Measurements from ENCODE around the gene TBC1D9B. TPM values are rescaled to one million over a fixed set of nuclear protein-coding genes. Genes with fewer than 3 reads are reported as not detected.
A peak's percentile ranks its signal among the peaks of the same experiment; 100 is the strongest.

TBC1D9B gene
- polyA plus RNA-seq, 1 donor: 55.7 TPM

- DNase-seq: no peak
These were observed 37.9 kb downstream of the TBC1D9B start for GRCh38 chr5:179869641-179870402.

- no peak for DNase-seq
These were observed 38.6 kb downstream of the TBC1D9B start for GRCh38 chr5:179869101-179869500.

- no peak for DNase-seq
These were observed 39.2 kb downstream of the TBC1D9B start for GRCh38 chr5:179868541-179868940.

GRCh38 chr5:179867476-179867875 lies 40.2 kb downstream of the TBC1D9B start:
- DNase-seq: no peak

- DNase-seq: no peak
These were observed 40.6 kb downstream of the TBC1D9B start for GRCh38 chr5:179867079-179867465.

GRCh38 chr5:179866241-179867078 lies 41.2 kb downstream of the TBC1D9B start:
- no peak for DNase-seq

- DNase-seq: no peak
These were observed 42.0 kb downstream of the TBC1D9B start for GRCh38 chr5:179865491-179866240.

- no peak for DNase-seq
These were observed 43.0 kb downstream of the TBC1D9B start for GRCh38 chr5:179864686-179865085.

GRCh38 chr5:179863449-179864085 lies 44.1 kb downstream of the TBC1D9B start:
- no peak for DNase-seq

- no peak for DNase-seq
These were observed 44.8 kb downstream of the TBC1D9B start for GRCh38 chr5:179862891-179863290.

GRCh38 chr5:179862296-179862695 lies 45.4 kb downstream of the TBC1D9B start:
- DNase-seq: no peak

GRCh38 chr5:179860301-179860700 lies 47.4 kb downstream of the TBC1D9B start:
- DNase-seq: no peak

- DNase-seq: peak; percentile 98
These were observed 48.9 kb downstream of the TBC1D9B start, which contains the start of gene MRNIP for GRCh38 chr5:179858586-179859427. MRNIP (minus strand) TSS chr5:179858817; CDS start chr5:179858796, 21 bp downstream.

GRCh38 chr5:179858241-179858585 lies 49.5 kb downstream of the TBC1D9B start:
- DNase-seq: no peak

GRCh38 chr5:179854356-179854755 lies 53.3 kb downstream of the TBC1D9B start:
- DNase-seq: no peak

GRCh38 chr5:179852993-179853547 lies 54.6 kb downstream of the TBC1D9B start:
- DNase-seq: no peak

GRCh38 chr5:179841621-179842020 lies 66.1 kb downstream of the TBC1D9B start:
- no peak for DNase-seq

- no peak for DNase-seq
These were observed 66.9 kb downstream of the TBC1D9B start for GRCh38 chr5:179840766-179841165.

- no peak for DNase-seq
These were observed 67.4 kb downstream of the TBC1D9B start for GRCh38 chr5:179840321-179840720.

GRCh38 chr5:179839328-179840256 lies 68.1 kb downstream of the TBC1D9B start:
- DNase-seq: no peak

Measured in hindlimb muscle (tissue), 1 donor.